NCI-H1105 (cell line): ENCODE data around the gene BSN.

Experiments used
- DNase-seq: peaks from one replicate; lab custom pipeline; 2025; lab: John Stamatoyannopoulos, UW

The BSN gene

DNA sequence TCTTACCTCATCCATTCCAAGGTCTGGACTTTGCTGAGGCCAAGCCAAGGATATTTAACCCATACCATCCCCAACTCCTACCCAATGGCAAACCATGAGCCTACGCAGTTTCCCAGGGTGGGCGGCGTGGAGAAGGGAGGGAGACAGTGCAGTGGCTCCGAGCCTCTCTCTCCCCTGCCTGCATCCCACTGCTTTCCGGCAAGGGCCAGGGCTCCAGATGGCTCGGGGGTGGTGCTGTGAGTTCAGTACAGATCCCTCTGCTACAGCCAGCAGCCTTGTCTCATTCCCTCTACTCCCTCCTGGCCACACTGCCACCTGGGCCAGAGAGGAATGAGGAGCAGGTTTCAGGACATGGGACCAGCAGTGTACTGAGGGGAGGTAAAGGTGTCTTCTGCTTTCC lies 75.6 kb downstream of the BSN start:
- no peak for DNase-seq

DNA sequence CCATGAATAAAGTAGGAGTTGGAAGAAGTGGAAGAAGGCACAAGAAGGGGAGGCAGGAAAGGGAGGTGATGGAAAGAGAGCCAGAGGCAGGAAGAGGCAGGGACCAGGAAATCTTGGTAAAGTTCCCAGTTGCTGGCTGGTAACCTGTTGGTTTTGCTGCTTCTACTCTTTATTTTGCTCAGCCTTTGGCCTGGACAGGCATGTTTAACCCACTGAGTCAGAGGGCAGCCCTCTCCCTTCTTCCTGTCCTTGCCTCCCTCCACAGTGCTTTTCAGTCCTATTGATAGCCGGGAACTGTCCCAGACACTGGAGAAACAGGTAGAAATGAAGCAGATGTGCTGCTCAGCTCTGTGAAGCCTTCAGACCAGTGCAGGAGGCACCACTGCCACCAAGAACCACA lies 76.5 kb downstream of the BSN start:
- DNase-seq: no peak

GRCh38 chr3:49634736-49635135 lies 80.5 kb downstream of the BSN start:
- no peak for DNase-seq

- no peak for DNase-seq
Observed at GRCh38 chr3:49636883-49637609, 82.8 kb downstream of the BSN start.

DNA sequence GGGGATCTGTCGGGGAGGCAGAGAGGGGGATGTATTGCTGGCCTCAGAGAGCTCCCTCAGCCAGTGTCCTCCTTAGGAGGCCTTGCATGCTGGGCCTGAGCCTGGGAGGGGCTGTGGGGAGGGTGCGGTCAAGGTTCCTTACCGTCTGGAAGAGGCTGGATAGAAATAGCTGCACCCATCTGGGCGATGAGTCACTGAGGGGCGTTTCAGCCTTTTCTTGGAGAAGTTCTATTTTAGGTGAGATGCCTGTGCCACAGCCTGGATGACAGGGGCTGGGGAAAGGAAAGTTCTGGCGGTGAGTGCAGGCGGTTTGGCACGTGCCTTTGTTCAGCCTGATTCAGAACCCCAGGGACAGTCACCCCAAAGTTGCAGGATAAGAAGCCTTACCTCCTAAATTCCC lies 84.2 kb downstream of the BSN start:
- no peak for DNase-seq

DNA sequence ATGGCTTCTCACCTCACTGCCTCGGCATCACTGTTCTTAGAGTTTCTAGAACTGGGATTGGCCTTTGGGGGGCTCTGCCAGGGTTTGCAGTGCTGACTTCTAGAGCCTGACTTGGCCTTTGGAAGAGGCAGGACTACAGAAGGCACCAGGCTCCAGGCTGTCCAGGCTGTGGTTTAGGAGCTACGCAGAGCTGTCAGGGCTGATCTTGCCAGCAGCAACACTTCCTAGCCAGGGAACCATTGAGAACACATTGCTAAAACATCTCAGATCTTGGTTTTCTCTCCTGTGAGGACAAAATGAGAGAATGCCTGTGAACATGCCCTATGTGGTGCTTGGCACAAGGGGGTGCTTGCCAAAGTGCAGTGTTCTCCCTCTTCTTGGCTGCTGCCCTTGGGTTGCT lies 85.3 kb downstream of the BSN start:
- no peak for DNase-seq

GRCh38 chr3:49641292-49641691 lies 87.0 kb downstream of the BSN start:
- no peak for DNase-seq

GRCh38 chr3:49641921-49642707 lies 87.8 kb downstream of the BSN start:
- DNase-seq: no peak

DNA sequence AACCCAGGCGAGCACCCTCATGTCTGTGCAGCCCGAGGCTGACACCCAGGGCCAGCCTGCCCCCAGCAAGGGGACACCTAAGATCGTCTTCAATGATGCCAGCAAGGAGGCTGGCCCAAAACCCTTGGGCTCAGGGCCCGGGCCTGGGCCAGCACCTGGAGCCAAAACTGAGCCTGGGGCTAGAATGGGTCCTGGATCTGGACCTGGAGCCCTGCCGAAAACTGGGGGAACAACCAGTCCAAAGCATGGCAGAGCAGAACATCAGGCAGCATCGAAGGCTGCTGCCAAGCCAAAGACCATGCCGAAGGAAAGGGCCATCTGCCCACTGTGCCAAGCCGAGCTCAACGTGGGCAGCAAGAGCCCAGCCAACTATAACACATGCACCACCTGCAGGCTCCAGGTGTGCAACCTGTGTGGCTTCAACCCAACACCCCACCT lies 88.5 kb downstream of the BSN start:
- DNase-seq: no peak

DNA sequence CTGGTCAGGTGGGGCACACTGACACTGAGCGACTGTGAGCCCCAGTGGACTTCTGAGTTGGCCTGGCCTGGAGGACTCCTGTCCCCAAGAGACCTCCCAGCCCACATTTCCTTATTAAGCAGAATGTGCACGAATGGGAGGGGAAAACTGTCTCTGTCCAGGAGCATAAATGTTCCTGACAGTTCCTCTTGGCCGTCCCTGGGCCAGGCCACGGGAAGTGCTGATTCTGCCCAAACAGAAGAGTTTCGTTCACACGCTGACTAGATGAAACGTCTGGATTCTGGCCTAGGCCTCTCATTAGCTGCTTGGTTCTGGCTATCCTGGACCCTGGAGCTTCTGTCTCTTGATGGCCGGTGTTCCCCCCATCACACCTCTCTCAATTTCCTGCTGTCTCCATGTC lies 90.4 kb downstream of the BSN start:
- no peak for DNase-seq

GRCh38 chr3:49646236-49646635 lies 92.0 kb downstream of the BSN start:
- DNase-seq: no peak

DNA sequence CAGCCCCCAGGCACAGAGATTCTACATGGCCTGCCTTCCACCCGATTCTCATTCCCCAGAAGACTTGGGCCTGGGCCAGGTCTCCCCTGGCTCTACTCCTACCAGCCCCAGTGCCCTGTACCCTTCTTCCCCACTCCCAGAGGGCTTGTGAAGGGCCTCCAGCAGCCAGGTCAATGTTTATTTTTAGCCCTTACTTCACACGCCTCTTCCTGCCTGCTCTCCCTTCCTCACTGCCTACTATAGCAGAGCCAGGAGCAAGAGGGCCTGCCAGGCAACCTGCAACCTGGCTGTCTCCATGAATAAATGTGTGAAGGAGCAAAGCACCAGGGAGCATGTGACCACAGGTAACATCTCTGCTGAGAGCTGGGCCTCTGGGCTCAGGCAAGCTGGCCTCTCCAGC lies 93.5 kb downstream of the BSN start:
- DNase-seq: no peak

DNA sequence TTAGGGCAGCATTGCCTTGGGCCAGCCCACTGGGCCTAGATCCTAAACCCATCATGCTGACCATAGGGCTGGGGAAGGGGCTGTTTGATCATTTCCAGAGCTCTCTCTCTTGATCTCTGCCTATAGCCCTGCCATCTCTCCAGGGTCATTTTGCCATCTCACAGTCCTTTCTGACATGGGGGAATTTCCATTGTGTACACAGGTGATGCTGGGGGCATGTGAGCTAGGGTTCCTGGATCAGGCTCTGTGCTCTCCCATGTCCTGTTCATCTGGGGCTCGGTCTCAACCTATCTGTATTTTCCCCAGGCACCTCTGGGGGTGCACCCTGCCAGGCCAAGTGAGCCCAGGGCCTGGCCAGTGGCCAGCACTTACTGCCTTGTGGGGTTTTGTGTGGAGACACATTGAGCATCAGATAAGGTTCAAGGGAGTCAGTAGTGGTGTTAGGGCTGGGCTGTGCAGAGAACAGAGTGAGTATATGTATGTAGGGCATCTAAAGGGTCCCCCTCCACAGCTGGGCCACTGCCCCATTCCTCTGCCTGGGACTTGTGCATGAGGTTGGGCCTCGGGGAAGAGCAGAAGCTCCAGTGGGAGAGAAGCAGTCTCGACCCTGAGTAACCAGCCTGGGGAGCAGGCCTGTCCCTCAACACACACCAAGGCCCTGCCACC lies 94.2 kb downstream of the BSN start:
- no peak for DNase-seq

GRCh38 chr3:49649576-49649975 lies 95.3 kb downstream of the BSN start:
- DNase-seq: no peak

DNA sequence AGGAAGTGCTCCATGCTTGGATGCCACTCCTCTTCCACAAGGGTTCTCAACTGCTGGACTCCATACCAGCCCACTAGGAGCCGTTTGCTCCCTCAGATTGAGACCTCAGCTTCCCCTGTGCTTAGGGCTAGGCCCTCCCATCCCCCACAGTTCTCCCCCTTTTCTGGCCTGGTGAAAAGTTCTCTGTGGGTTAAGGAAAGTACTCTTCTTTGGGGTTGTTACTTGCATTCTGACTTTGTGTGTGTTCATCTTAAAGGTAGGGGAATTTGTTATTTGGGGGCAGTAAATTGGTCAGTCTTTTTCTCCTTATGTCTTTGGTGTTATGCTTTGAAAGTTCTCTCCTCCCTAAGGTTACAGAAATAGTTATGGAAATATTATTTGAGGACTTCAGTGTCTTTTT lies 95.9 kb downstream of the BSN start:
- no peak for DNase-seq

GRCh38 chr3:49650637-49651036 lies 96.4 kb downstream of the BSN start:
- no peak for DNase-seq

GRCh38 chr3:49652218-49652902 lies 98.1 kb downstream of the BSN start:
- DNase-seq: no peak

DNA sequence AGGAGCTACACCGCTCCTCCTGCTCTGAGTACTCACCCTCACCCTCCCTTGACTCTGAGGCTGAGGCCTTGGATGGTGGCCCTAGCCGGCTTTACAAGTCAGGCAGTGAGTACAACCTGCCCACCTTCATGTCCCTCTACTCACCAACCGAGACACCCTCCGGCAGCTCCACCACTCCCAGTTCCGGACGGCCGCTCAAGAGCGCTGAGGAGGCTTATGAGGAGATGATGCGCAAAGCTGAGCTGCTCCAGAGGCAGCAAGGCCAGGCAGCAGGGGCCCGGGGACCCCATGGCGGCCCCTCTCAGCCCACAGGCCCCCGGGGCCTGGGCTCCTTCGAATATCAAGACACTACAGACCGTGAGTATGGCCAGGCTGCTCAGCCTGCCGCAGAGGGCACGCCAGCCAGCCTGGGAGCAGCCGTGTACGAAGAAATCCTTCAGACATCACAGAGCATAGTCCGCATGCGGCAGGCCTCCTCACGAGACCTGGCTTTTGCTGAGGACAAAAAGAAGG lies 98.7 kb downstream of the BSN start:
- DNase-seq: no peak

- DNase-seq: no peak
Observed at GRCh38 chr3:49653621-49654020, 99.3 kb downstream of the BSN start.

DNA sequence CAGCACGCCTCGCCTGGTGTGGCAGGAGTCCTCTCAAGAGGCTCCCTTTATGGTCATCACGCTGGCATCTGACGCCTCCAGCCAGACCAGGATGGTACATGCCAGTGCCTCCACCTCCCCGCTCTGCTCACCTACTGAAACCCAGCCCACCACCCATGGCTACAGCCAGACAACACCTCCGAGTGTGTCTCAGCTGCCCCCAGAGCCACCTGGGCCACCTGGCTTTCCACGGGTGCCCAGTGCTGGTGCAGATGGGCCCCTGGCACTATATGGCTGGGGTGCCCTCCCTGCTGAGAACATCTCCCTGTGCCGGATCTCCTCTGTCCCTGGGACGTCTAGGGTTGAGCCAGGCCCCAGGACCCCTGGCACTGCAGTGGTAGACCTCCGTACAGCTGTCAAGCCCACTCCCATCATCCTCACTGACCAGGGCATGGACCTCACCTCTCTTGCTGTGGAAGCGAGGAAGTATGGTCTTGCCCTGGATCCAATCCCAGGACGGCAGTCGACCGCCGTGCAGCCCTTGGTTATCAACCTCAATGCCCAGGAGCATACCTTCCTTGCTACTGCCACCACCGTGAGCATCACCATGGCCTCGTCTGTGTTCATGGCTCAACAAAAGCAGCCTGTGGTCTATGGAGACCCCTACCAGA lies 100.0 kb downstream of the BSN start:
- DNase-seq: no peak

DNA sequence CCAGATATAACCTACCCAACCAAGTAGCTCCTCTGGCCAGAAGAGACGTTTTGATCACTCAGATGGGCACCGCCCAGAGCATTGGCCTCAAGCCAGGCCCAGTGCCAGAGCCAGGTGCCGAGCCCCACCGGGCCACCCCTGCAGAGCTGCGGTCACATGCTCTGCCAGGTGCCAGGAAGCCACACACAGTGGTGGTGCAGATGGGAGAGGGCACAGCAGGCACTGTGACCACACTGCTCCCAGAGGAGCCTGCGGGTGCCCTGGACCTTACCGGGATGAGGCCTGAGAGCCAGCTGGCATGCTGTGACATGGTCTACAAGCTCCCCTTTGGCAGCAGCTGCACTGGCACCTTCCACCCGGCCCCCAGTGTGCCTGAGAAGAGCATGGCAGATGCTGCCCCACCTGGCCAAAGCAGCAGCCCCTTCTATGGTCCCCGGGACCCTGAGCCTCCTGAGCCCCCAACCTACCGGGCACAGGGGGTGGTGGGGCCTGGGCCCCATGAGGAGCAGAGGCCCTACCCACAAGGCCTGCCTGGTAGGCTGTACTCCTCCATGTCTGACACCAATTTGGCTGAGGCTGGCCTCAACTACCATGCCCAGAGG lies 100.8 kb downstream of the BSN start:
- DNase-seq: peak; percentile 69
